Right atrium auricular region (tissue), 2 donors: ENCODE data around the gene UBE3A. TPM values are rescaled to one million over a fixed set of nuclear protein-coding genes. Genes with fewer than 3 reads are reported as not detected.

Experiments
- DNase-seq: peaks from one replicate; pipeline ENCODE4 v3.0.0-alpha.2; 2019; ENCODE audit warnings: low spot score
- H3K27ac ChIP-seq, 2 donors: fragments of 200-600 bp; sonication (generic); 1 replicate in 1 of 2; 2 replicates in 1 of 2; pipeline ENCODE4 v1.5.1; 2016 to 2019
- H3K27me3 ChIP-seq, 2 donors: fragments of 200-600 bp; sonication (generic); one replicate each; pipeline versions ENCODE4 v1.5.1 to v1.6.0; 2017 to 2019
- H3K36me3 ChIP-seq: fragments of 200-600 bp; sonication (generic); one replicate; pipeline ENCODE4 v1.5.1; 2016
- H3K4me1 ChIP-seq, 2 donors: fragments of 200-600 bp; sonication (generic); one replicate each; pipeline versions ENCODE4 v1.5.1 to v1.6.0; 2017 to 2019
- H3K4me3 ChIP-seq, 2 donors: fragments of 200-600 bp; sonication (generic); 1 replicate in 1 of 2; 2 replicates in 1 of 2; pipeline ENCODE4 v1.5.1; 2017 to 2019; ENCODE audit warnings: mild to moderate bottlenecking in 1 of 2, moderate library complexity in 1 of 2
- H3K9me3 ChIP-seq, 2 donors: fragments of 200-600 bp; sonication (generic); one replicate each; pipeline ENCODE4 v1.5.1; 2019
- total RNA-seq, 2 donors: library from RNA; depleted of rRNA; stranded (reverse); fragments of >200 nt; gene quantifications; one replicate each; pipeline ENCODE4 v1.1.0, GENCODE V29; 2016
- TF ChIP-seq, protein P1 (sequence below), 2 donors: fragments of 200-600 bp; sonication (generic); IDR thresholded peaks; one replicate each; pipeline ENCODE4 v1.5.1; 2019; ENCODE audit warnings: antibody characterized with exemption in 2 of 2

UBE3A gene
- total RNA-seq, 2 donors from 2014 or later, result 63.3 to 65.3 TPM

DNA sequence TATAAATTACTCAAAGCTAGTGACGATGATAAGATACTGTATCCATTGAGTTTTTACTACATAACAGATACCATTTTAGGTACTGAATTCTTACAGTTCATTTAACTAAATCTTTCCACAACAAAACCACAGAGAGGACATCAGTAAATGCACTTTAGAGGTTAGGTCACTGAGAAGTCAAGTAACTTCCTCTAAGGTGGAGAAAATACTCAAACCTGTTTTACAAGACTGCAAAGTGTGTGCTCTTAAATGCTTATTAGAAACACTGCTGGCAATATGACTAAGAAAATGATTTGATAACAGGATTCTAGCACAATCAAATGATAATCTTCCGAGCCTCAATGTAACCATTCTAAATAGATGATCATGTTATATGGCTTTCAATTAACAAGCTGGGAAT is 99.4 kb downstream of the UBE3A start:
- Histone ChIP-seq H3K36me3 (peaks cover 34% of the 10 kb centered on the region), H3K27ac (no peak overlapping the region), H3K4me3 (no peak overlapping the region), H3K9me3 (no peaks in the 10 kb centered on the region), H3K27me3 (no peaks in the 10 kb centered on the region), H3K4me1 (no peaks in the 10 kb centered on the region)
- no peak for DNase-seq
- TF ChIP-seq, protein P1, sequence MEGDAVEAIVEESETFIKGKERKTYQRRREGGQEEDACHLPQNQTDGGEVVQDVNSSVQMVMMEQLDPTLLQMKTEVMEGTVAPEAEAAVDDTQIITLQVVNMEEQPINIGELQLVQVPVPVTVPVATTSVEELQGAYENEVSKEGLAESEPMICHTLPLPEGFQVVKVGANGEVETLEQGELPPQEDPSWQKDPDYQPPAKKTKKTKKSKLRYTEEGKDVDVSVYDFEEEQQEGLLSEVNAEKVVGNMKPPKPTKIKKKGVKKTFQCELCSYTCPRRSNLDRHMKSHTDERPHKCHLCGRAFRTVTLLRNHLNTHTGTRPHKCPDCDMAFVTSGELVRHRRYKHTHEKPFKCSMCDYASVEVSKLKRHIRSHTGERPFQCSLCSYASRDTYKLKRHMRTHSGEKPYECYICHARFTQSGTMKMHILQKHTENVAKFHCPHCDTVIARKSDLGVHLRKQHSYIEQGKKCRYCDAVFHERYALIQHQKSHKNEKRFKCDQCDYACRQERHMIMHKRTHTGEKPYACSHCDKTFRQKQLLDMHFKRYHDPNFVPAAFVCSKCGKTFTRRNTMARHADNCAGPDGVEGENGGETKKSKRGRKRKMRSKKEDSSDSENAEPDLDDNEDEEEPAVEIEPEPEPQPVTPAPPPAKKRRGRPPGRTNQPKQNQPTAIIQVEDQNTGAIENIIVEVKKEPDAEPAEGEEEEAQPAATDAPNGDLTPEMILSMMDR (IDR thresholded peaks at IDR 0.05), result no peak

DNA sequence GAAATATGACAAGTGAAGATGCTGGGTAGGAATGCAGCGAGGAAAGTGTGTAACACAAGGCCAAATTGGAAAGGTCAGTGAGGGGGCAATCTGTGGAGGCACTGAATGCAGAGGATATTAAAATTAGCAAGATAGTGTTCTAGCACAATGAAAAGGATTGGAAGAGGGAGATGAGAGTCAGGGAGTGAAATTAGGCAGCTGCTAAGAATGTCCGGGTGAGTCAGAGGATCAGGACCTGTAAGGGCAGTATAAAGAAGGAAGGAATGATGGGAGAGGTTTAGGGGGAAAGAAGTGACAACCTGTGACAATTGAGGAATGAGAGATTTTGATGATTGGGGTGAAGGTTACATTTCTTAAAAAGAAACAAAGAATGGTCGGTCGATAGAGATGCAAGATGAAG is 103.5 kb downstream of the UBE3A start:
- no peaks in the 10 kb centered on the region for H3K9me3 ChIP-seq
- no peaks in the 10 kb centered on the region for H3K27me3 ChIP-seq
- peaks cover 30% of the 10 kb centered on the region for H3K36me3 ChIP-seq
- TF ChIP-seq, protein P1 (IDR thresholded peaks at IDR 0.05), result no peak
- no peaks in the 10 kb centered on the region for H3K4me1 ChIP-seq
- H3K27ac ChIP-seq, result no peak overlapping the region
- H3K4me3 ChIP-seq, result no peak overlapping the region
- DNase-seq, result no peak

DNA sequence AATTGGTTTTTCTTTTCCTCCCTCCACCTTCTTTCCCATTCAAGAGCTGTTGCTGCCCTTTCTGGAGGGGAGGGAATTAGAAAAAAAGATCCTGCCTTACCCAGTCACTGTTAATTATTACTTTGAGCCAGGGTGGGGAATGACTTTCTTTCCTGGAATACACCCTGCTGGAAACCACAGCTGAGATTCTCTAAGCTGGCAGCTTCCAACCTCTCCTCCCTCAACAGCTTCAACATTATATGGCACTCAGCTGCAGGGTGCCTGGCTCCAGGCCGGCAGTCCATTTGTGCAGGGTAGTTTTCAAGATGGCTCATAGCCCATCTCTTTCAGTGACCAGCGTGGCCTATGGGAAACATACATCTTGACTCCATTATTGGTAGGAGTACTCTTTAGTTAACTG is 105.8 kb downstream of the UBE3A start:
- no peak for DNase-seq
- TF ChIP-seq, protein P1 (IDR thresholded peaks at IDR 0.05), result no peak
- Histone ChIP-seq H3K9me3 (no peaks in the 10 kb centered on the region), H3K27me3 (no peaks in the 10 kb centered on the region), H3K27ac (no peak overlapping the region), H3K4me3 (no peak overlapping the region), H3K36me3 (peaks cover 8% of the 10 kb centered on the region), H3K4me1 (no peaks in the 10 kb centered on the region)

DNA sequence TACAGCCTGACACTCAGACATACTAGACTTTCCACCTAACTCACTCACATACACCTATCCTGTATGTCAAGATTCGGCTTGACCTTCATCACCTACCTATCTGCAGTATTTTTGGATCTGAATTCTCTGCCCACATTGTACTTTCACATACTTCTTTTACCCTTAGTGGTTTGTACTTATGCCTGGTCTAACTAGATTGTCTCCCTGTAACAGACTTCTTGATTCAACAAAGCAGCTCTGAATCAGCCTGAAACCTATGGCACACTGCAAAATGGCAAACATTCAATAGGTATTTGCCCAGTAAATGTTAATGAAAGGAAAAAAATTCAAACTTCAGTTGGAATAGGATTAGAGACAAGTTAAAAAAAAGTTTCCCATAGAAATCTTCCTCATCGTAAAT is 106.5 kb downstream of the UBE3A start:
- H3K4me3 ChIP-seq, result no peak overlapping the region
- H3K27ac ChIP-seq, result no peak overlapping the region
- H3K9me3 ChIP-seq, result no peaks in the 10 kb centered on the region
- peaks cover under 1% of the 10 kb centered on the region for H3K36me3 ChIP-seq
- no peaks in the 10 kb centered on the region for H3K27me3 ChIP-seq
- DNase-seq, result no peak
- TF ChIP-seq, protein P1 (IDR thresholded peaks at IDR 0.05), result no peak
- no peaks in the 10 kb centered on the region for H3K4me1 ChIP-seq

DNA sequence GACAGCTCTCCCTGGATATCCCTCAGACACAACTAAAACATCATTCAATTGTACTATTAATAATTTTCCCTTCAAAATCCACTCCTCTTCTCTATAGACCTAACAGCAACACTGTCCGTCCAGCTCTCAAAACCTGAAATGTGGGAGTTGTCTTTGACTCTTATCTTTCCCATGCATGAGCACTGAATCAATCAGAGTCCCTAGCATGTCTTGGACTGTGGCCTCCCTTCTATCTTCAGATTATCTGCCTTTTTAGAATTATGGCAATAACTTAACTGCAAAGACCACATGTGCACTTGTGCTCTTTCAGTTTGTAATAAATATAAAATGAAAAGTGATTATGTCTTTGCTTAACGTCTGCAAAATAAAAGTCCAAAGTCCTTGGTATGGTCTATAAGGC is 107.0 kb downstream of the UBE3A start:
- Histone ChIP-seq H3K27me3 (no peaks in the 10 kb centered on the region), H3K4me3 (no peak overlapping the region), H3K36me3 (no peaks in the 10 kb centered on the region), H3K4me1 (no peaks in the 10 kb centered on the region), H3K27ac (no peak overlapping the region), H3K9me3 (no peaks in the 10 kb centered on the region)
- TF ChIP-seq, protein P1 (IDR thresholded peaks at IDR 0.05), result no peak
- DNase-seq, result no peak

DNA sequence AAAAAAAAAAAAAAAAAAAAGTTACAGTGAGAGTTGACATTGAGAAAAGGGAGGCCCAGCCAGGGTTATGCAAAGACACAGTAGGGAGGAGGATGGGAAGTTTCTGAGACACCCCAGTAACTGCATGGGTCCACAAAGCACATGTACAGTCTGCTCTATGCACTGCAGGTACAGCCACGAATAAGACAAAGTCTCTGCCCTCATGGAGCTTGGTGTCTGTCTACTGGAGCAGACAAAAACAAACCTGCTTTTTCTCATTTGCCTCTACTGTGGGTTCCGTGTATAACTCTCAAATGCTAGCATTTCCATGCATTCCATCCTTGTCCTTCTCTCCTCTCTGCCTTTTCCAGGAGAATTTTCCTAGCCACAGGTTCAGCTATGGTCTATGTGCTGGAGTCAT is 107.4 kb downstream of the UBE3A start:
- Histone ChIP-seq H3K9me3 (no peaks in the 10 kb centered on the region), H3K4me1 (no peaks in the 10 kb centered on the region), H3K27me3 (no peaks in the 10 kb centered on the region), H3K4me3 (no peak overlapping the region), H3K36me3 (no peaks in the 10 kb centered on the region), H3K27ac (no peak overlapping the region)
- TF ChIP-seq, protein P1 (IDR thresholded peaks at IDR 0.05), result no peak
- DNase-seq, result no peak
